Urothelium cell line (cell line): Measurements from ENCODE around the gene FUT8.

Experiments used
- DNase-seq: peaks from one replicate; pipeline ENCODE4 v3.0.0; 2011; ENCODE audit warnings: low spot score, mixed read lengths
- FAIRE-seq: peaks from 2 replicates; lab custom pipeline; 2011; peaks lifted over from hg19 to GRCh38; lab: Jason Lieb, UNC

Gene FUT8

DNA sequence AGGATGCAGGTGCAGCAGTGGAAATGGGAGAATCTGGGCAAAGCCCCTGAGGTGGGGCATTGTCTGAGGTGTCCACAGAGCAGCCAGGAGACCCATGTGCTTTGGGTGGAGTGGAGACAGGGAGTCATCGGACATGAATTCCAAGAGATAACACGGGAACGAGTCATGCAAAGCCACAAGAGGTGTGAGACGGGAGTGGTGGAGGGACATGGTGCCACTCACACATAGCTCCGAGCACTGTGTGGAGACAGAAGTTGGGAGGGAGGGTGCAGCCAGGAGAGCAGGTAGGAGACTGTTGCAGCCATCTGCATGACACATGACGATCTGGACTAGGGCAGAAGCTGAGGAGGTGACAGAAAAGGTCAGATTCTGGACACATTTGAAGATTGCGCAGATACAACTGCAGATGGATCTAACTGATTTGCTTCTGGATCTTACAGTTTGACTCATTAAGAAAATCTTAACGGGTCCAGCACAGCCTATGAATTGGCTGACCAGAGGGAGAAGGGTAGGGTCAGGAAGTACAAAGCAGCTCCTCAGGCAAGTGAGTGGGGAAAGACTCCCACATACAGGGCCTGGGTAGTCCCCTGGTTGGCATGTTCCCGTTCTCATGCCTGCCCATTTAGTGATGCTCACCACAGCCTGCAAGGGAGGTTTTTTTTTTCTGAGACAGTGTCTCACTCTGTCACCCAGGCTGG is 379.8 kb downstream of the FUT8 start:
- no peak for FAIRE-seq

More for the DNA sequence above, 379.8 kb downstream of the FUT8 start:
- DNase-seq = peak; percentile 80
